A673 (cell line): ENCODE measurements around the gene GDF10. TPM values are rescaled to one million over a fixed set of nuclear protein-coding genes. Genes with fewer than 3 reads are reported as not detected.

Source experiments
- BruUV-seq: library from RNA; stranded (reverse); fragments of 400-500 nt; replicated peaks from 2 replicates; lab custom pipeline; 2021; lab: Mats Ljungman, UMichigan
- CTCF ChIA-PET: fragments of 300-600 bp; sonication (Branson Sonifier 250); formaldehyde crosslinking; loops from one replicate; lab custom pipeline; 2022; ENCODE audit warnings: antibody characterized with exemption; lab: Charles Lee
- POLR2A ChIA-PET: fragments of 300-600 bp; sonication (Branson Sonifier 250); formaldehyde crosslinking; loops from one replicate; lab custom pipeline; 2022; ENCODE audit warnings: antibody characterized with exemption; ENCODE audit not compliant: low non-redundant PET; lab: Charles Lee
- DNase-seq: peaks from one replicate; pipeline ENCODE4 v3.0.0-alpha.2; 2015; ENCODE audit warnings: low spot score
- H3K27ac ChIP-seq: fragments of 200-600 bp; sonication (generic); 2 replicates; pipeline ENCODE4 v1.5.1; 2016; ENCODE audit warnings: mixed run types, low read depth, mild to moderate bottlenecking, mixed read lengths, antibody characterized with exemption, low read length; ENCODE audit not compliant: poor library complexity, severe bottlenecking
- H3K27me3 ChIP-seq: fragments of 200-600 bp; sonication (generic); replicated peaks from 2 replicates; pipeline ENCODE4 v1.6.1; 2017; ENCODE audit warnings: mixed run types, low read depth, mild to moderate bottlenecking, mixed read lengths, antibody characterized with exemption, low read length; ENCODE audit not compliant: insufficient read depth, poor library complexity
- H3K36me3 ChIP-seq: fragments of 200-600 bp; sonication (generic); 2 replicates; pipeline ENCODE4 v1.6.1; 2016; ENCODE audit warnings: mixed run types, mild to moderate bottlenecking, mixed read lengths, antibody characterized with exemption, low read length; ENCODE audit not compliant: insufficient read depth, poor library complexity, severe bottlenecking
- H3K4me1 ChIP-seq: fragments of 200-600 bp; sonication (generic); 2 replicates; pipeline ENCODE4 v1.6.1; 2017; ENCODE audit warnings: mixed run types, mild to moderate bottlenecking, mixed read lengths, antibody characterized with exemption, low read length; ENCODE audit not compliant: insufficient read depth, poor library complexity, severe bottlenecking
- H3K4me3 ChIP-seq: fragments of 200-600 bp; sonication (generic); 2 replicates; pipeline ENCODE4 v1.5.1; 2016; ENCODE audit warnings: low read depth, mixed run types, mild to moderate bottlenecking, mixed read lengths, low read length; ENCODE audit not compliant: poor library complexity, severe bottlenecking
- H3K9me3 ChIP-seq: fragments of 200-600 bp; sonication (generic); 2 replicates; pipeline ENCODE4 v1.6.1; 2016; ENCODE audit warnings: mixed run types, low read depth, mild to moderate bottlenecking, mixed read lengths, antibody characterized with exemption, low read length; ENCODE audit not compliant: poor library complexity, severe bottlenecking
- EZH2 ChIP-seq: fragments of 200-600 bp; sonication (generic); IDR thresholded peaks from 2 replicates; pipeline ENCODE4 v1.6.1; 2017; ENCODE audit warnings: borderline replicate concordance, low read depth, mild to moderate bottlenecking, mixed read lengths, antibody characterized with exemption, low read length; ENCODE audit not compliant: poor library complexity, severe bottlenecking
- intact Hi-C: fragments of 100-400 bp; cut with micrococcal nuclease; formaldehyde crosslinking; loops from one replicate; pipeline ENCODE4 v1.10.0; 2022; ENCODE audit not compliant: unreplicated experiment
- total RNA-seq: library from RNA; stranded (reverse); gene quantifications from 2 replicates; pipeline ENCODE4 v1.2.3, GENCODE V29; 2021
- TF ChIP-seq, protein P1 (sequence below): fragments of 300-800, 200-600 bp; sonication (generic); conservative IDR thresholded peaks from 2 replicates; pipeline ENCODE4 v1.5.1; 2017; ENCODE audit warnings: low read depth, mild to moderate bottlenecking, antibody characterized with exemption, low read length, moderate library complexity, mixed read lengths

Gene GDF10
- total RNA-seq, 1 experiment from 2014 or later = 0.45 TPM

GRCh38 chr10:47360419-47361040, 60.5 kb downstream of the GDF10 start:
- H3K27ac ChIP-seq = no peak overlapping the region
- no peaks in the 10 kb centered on the region for H3K4me1 ChIP-seq
- H3K4me3 ChIP-seq = no peak overlapping the region
- TF ChIP-seq, protein P1, sequence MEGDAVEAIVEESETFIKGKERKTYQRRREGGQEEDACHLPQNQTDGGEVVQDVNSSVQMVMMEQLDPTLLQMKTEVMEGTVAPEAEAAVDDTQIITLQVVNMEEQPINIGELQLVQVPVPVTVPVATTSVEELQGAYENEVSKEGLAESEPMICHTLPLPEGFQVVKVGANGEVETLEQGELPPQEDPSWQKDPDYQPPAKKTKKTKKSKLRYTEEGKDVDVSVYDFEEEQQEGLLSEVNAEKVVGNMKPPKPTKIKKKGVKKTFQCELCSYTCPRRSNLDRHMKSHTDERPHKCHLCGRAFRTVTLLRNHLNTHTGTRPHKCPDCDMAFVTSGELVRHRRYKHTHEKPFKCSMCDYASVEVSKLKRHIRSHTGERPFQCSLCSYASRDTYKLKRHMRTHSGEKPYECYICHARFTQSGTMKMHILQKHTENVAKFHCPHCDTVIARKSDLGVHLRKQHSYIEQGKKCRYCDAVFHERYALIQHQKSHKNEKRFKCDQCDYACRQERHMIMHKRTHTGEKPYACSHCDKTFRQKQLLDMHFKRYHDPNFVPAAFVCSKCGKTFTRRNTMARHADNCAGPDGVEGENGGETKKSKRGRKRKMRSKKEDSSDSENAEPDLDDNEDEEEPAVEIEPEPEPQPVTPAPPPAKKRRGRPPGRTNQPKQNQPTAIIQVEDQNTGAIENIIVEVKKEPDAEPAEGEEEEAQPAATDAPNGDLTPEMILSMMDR = no peak
- TF ChIP-seq EZH2 = no peak
- no peaks in the 10 kb centered on the region for H3K9me3 ChIP-seq
- BruUV-seq = no TSS peak
- CTCF ChIA-PET = no interaction called here
- no peak for DNase-seq
- H3K36me3 ChIP-seq = no peaks in the 10 kb centered on the region
- intact Hi-C loops = no loop called here
- H3K27me3 ChIP-seq = no peaks in the 10 kb centered on the region
- POLR2A ChIA-PET = no interaction called here

- Histone ChIP-seq H3K27ac (no peak overlapping the region), H3K9me3 (no peaks in the 10 kb centered on the region), H3K4me1 (no peaks in the 10 kb centered on the region), H3K4me3 (no peak overlapping the region), H3K36me3 (no peaks in the 10 kb centered on the region), H3K27me3 (no peaks in the 10 kb centered on the region)
- no TSS peak for BruUV-seq
- ChIA-PET POLR2A (no interaction called here), CTCF (no interaction called here)
- no peak for TF ChIP-seq EZH2
- TF ChIP-seq, protein P1 = peak; percentile 86
- DNase-seq = peak; percentile 52
- intact Hi-C loops = no loop called here
These were observed 61.3 kb downstream of the GDF10 start for GRCh38 chr10:47361293-47361692.

- TF ChIP-seq, protein P1 = no peak
- TF ChIP-seq EZH2 = no peak
- H3K4me1 ChIP-seq = no peaks in the 10 kb centered on the region
- no peak for DNase-seq
- H3K27ac ChIP-seq = no peak overlapping the region
- no peaks in the 10 kb centered on the region for H3K36me3 ChIP-seq
- H3K9me3 ChIP-seq = no peaks in the 10 kb centered on the region
- H3K4me3 ChIP-seq = no peak overlapping the region
- ChIA-PET CTCF (interaction anchor here (0.5 kb wide), 1 partner anchor 96 kb away, joined by 14 read pairs; no protein-coding TSS in a partner anchor), POLR2A (no interaction called here)
- no peaks in the 10 kb centered on the region for H3K27me3 ChIP-seq
- intact Hi-C loops = no loop called here
- BruUV-seq = no TSS peak
These were observed 62.2 kb downstream of the GDF10 start for GRCh38 chr10:47362199-47362598.

Other genes with a start within 250 kb of the GDF10 start
- gene GDF2, start 22.3 kb downstream of the GDF10 start, total RNA-seq = not detected in 2 replicates
- gene RBP3, start 48.2 kb downstream of the GDF10 start, total RNA-seq = not detected in 2 replicates
- 0.09 TPM in 2 replicates for gene ZNF488, start 84.1 kb downstream of the GDF10 start, total RNA-seq
- gene ANXA8, start 183.9 kb downstream of the GDF10 start, total RNA-seq = not detected in 2 replicates
- gene FAM25G, start 191.5 kb downstream of the GDF10 start, total RNA-seq = not detected in 2 replicates
- 9.5 and 11.7 TPM in 2 replicates for gene AGAP9, start 223.4 kb downstream of the GDF10 start, total RNA-seq